Neural cell (in vitro differentiated cells): ENCODE data around the gene CDKL1. TPM values are rescaled to one million over a fixed set of nuclear protein-coding genes. Genes with fewer than 3 reads are reported as not detected.

Source experiments
- H2AFZ ChIP-seq: fragments of 200-600, 300-800 bp; sonication (generic), shearing (Covaris generic); 2 replicates; pipeline ENCODE4 v1.6.0; 2014; ENCODE audit warnings: low read depth, mild to moderate bottlenecking, antibody characterized with exemption, low read length, moderate library complexity
- H3F3A ChIP-seq: fragments of 200-600 bp; shearing (Covaris generic); 2 replicates; pipeline ENCODE4 v1.6.1; 2016; ENCODE audit warnings: mild to moderate bottlenecking, moderate library complexity, mixed read lengths, antibody characterized with exemption, low read length; ENCODE audit not compliant: insufficient read depth, poor library complexity, severe bottlenecking
- H3K27ac ChIP-seq: fragments of 200-600, 300-800 bp; sonication (generic), shearing (Covaris generic); 2 replicates; pipeline ENCODE4 v1.5.1; 2014; ENCODE audit warnings: mild to moderate bottlenecking, low read length, moderate library complexity
- H3K27me3 ChIP-seq: fragments of 300-800, 200-600 bp; sonication (generic), shearing (Covaris generic); 2 replicates; pipeline ENCODE4 v1.6.0; 2014; ENCODE audit warnings: mild to moderate bottlenecking, low read depth, low read length, moderate library complexity; ENCODE audit not compliant: insufficient read depth
- H3K36me3 ChIP-seq: fragments of 300-800, 200-600 bp; sonication (generic), shearing (Covaris generic); 2 replicates; pipeline ENCODE4 v1.5.1; 2014; ENCODE audit warnings: mild to moderate bottlenecking, antibody characterized with exemption, low read length, moderate library complexity; ENCODE audit not compliant: insufficient read depth
- H3K4me2 ChIP-seq: fragments of 300-800, 200-600 bp; sonication (generic), shearing (Covaris generic); 2 replicates; pipeline ENCODE4 v1.6.0; 2014; ENCODE audit warnings: mild to moderate bottlenecking, low read length
- H3K4me3 ChIP-seq: fragments of 300-800, 200-600 bp; sonication (generic), shearing (Covaris generic); 2 replicates; pipeline ENCODE4 v1.5.1; 2014; ENCODE audit warnings: mild to moderate bottlenecking, low read length, moderate library complexity
- H3K79me2 ChIP-seq: fragments of 200-600 bp; shearing (Covaris generic); replicated peaks from 2 replicates; pipeline ENCODE4 v1.6.0; 2014; ENCODE audit warnings: mild to moderate bottlenecking, low read length, moderate library complexity; ENCODE audit not compliant: insufficient read depth
- H3K9ac ChIP-seq: fragments of 300-800, 200-600 bp; sonication (generic), shearing (Covaris generic); 2 replicates; pipeline ENCODE4 v1.6.1; 2016; ENCODE audit warnings: mild to moderate bottlenecking, low read length, mixed read lengths
- H3K9me2 ChIP-seq: fragments of 200-600 bp; shearing (Covaris generic); 2 replicates; pipeline ENCODE4 v1.6.1; 2016; ENCODE audit warnings: mild to moderate bottlenecking, low read length, mixed read lengths; ENCODE audit not compliant: insufficient read depth
- H3K9me3 ChIP-seq: fragments of 200-600, 300-800 bp; sonication (generic), shearing (Covaris generic); 2 replicates; pipeline ENCODE4 v1.6.1; 2016; ENCODE audit warnings: mild to moderate bottlenecking, mixed run types, low read length, moderate library complexity, mixed read lengths
- H4K20me1 ChIP-seq: fragments of 200-600 bp; shearing (Covaris generic); 2 replicates; pipeline ENCODE4 v1.6.1; 2016; ENCODE audit warnings: mild to moderate bottlenecking, mixed run types; ENCODE audit not compliant: insufficient read depth
- EP300 ChIP-seq: fragments of 450-650 bp; conservative IDR thresholded peaks from 2 replicates; pipeline ENCODE4 v1.6.1; 2014; ENCODE audit warnings: antibody characterized with exemption, mild to moderate bottlenecking, moderate library complexity; ENCODE audit not compliant: poor library complexity, severe bottlenecking
- EZH2 ChIP-seq: fragments of 200-600, 300-800 bp; shearing (Covaris generic), sonication (generic); IDR thresholded peaks from 2 replicates; pipeline ENCODE4 v1.6.1; 2014; ENCODE audit warnings: antibody characterized with exemption, low read length, borderline replicate concordance, mild to moderate bottlenecking; ENCODE audit not compliant: insufficient read depth, poor library complexity, severe bottlenecking
- MXI1 ChIP-seq: fragments of 450-650 bp; conservative IDR thresholded peaks from 2 replicates; pipeline ENCODE4 v1.6.1; 2014; ENCODE audit warnings: antibody characterized with exemption, mild to moderate bottlenecking; ENCODE audit not compliant: poor library complexity, severe bottlenecking
- POLR2AphosphoS5 ChIP-seq: IDR thresholded peaks from 2 replicates; pipeline ENCODE4 v1.6.1; 2012
- RAD21 ChIP-seq: fragments of 450-650 bp; conservative IDR thresholded peaks from 2 replicates; pipeline ENCODE4 v1.6.1; 2014; ENCODE audit warnings: antibody characterized with exemption, mild to moderate bottlenecking, moderate library complexity
- SMC3 ChIP-seq: fragments of 450-650 bp; conservative IDR thresholded peaks from 2 replicates; pipeline ENCODE4 v1.6.1; 2014; ENCODE audit warnings: antibody characterized with exemption, mild to moderate bottlenecking, moderate library complexity; ENCODE audit not compliant: poor library complexity
- TAF1 ChIP-seq: IDR thresholded peaks from 2 replicates; pipeline ENCODE4 v1.6.1; 2012; ENCODE audit warnings: low read depth
- polyA plus RNA-seq: library from polyadenylated mRNA; depleted of rRNA; stranded (reverse); fragments of >200 nt; gene quantifications from 2 replicates; pipeline ENCODE4 v1.2.3, GENCODE V29; 2014
- TF ChIP-seq, protein P1 (sequence below): fragments of 450-650 bp; IDR thresholded peaks from 2 replicates; pipeline ENCODE4 v1.5.1; 2014; ENCODE audit warnings: antibody characterized with exemption, mild to moderate bottlenecking, moderate library complexity; ENCODE audit not compliant: poor library complexity, severe bottlenecking
- TF ChIP-seq, protein P2 (sequence below): IDR thresholded peaks from 2 replicates; pipeline ENCODE4 v1.6.1; 2012; ENCODE audit warnings: borderline replicate concordance

The CDKL1 gene
- polyA plus RNA-seq, 1 donor from 2014 or later, result 3.1 TPM

DNA sequence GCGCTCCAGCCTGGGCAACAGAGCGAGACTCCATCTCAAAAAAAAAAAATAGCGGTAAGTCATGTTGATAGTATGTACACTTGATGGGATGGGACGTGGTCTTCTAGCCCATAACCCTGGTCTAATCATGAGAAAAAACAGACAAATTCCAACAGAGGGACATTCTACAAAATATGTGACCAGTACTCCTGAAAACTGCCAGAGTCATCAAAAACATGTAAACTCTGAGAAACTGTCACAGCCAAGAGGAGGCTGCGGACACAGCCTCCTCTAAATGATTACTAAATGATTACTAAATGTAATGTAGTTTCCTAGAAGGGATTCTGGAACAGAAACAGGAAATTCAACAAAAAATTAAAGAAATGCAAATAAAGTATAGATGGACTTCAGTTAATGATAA is 20.9 kb downstream of the CDKL1 start:
- Histone ChIP-seq H3K36me3 (no peaks in the 10 kb centered on the region), H3K27ac (no peak overlapping the region), H3K27me3 (no peaks in the 10 kb centered on the region), H4K20me1 (no peaks in the 10 kb centered on the region), H2AFZ (no peak overlapping the region), H3K4me3 (no peak overlapping the region), H3K9ac (no peak overlapping the region), H3K9me3 (no peaks in the 10 kb centered on the region), H3K79me2 (no peaks in the 10 kb centered on the region), H3K9me2 (no peaks in the 10 kb centered on the region), H3F3A (no peaks in the 10 kb centered on the region), H3K4me2 (no peak overlapping the region)
- TF ChIP-seq EP300 (no peak), EZH2 (no peak), RAD21 (no peak), POLR2AphosphoS5 (no peak), SMC3 (no peak), TAF1 (no peak)
- TF ChIP-seq, protein P1, sequence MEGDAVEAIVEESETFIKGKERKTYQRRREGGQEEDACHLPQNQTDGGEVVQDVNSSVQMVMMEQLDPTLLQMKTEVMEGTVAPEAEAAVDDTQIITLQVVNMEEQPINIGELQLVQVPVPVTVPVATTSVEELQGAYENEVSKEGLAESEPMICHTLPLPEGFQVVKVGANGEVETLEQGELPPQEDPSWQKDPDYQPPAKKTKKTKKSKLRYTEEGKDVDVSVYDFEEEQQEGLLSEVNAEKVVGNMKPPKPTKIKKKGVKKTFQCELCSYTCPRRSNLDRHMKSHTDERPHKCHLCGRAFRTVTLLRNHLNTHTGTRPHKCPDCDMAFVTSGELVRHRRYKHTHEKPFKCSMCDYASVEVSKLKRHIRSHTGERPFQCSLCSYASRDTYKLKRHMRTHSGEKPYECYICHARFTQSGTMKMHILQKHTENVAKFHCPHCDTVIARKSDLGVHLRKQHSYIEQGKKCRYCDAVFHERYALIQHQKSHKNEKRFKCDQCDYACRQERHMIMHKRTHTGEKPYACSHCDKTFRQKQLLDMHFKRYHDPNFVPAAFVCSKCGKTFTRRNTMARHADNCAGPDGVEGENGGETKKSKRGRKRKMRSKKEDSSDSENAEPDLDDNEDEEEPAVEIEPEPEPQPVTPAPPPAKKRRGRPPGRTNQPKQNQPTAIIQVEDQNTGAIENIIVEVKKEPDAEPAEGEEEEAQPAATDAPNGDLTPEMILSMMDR, result no peak
- TF ChIP-seq, protein P2, sequence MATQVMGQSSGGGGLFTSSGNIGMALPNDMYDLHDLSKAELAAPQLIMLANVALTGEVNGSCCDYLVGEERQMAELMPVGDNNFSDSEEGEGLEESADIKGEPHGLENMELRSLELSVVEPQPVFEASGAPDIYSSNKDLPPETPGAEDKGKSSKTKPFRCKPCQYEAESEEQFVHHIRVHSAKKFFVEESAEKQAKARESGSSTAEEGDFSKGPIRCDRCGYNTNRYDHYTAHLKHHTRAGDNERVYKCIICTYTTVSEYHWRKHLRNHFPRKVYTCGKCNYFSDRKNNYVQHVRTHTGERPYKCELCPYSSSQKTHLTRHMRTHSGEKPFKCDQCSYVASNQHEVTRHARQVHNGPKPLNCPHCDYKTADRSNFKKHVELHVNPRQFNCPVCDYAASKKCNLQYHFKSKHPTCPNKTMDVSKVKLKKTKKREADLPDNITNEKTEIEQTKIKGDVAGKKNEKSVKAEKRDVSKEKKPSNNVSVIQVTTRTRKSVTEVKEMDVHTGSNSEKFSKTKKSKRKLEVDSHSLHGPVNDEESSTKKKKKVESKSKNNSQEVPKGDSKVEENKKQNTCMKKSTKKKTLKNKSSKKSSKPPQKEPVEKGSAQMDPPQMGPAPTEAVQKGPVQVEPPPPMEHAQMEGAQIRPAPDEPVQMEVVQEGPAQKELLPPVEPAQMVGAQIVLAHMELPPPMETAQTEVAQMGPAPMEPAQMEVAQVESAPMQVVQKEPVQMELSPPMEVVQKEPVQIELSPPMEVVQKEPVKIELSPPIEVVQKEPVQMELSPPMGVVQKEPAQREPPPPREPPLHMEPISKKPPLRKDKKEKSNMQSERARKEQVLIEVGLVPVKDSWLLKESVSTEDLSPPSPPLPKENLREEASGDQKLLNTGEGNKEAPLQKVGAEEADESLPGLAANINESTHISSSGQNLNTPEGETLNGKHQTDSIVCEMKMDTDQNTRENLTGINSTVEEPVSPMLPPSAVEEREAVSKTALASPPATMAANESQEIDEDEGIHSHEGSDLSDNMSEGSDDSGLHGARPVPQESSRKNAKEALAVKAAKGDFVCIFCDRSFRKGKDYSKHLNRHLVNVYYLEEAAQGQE, result no peak

DNA sequence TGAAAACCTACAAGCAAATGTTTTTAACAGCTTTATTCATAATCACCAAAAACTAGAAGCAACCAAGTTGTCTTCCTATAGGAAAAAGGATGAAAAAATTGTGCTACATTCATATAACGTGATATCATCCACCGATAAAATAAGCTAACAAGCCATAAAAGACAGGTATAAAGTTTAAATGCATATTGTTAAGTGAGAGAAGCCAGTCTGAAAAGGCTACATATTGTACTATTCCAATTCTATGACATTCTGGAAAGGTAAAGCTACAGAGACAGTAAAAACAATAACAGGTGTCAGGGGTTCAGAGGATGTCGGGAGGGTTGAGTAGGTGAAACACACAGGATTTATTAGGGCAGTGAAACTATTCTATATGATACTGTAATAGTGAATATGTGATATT is 22.7 kb downstream of the CDKL1 start:
- no peak overlapping the region for H3K9ac ChIP-seq
- no peaks in the 10 kb centered on the region for H3K9me3 ChIP-seq
- H3F3A ChIP-seq, result no peaks in the 10 kb centered on the region
- H3K27ac ChIP-seq, result no peak overlapping the region
- H3K36me3 ChIP-seq, result no peaks in the 10 kb centered on the region
- H4K20me1 ChIP-seq, result no peaks in the 10 kb centered on the region
- no peak for TF ChIP-seq SMC3
- no peak for TF ChIP-seq EZH2
- TF ChIP-seq EP300, result no peak
- TF ChIP-seq MXI1, result no peak
- TF ChIP-seq, protein P2, result no peak
- no peak for TF ChIP-seq TAF1
- TF ChIP-seq, protein P1, result no peak
- no peak for TF ChIP-seq RAD21
- TF ChIP-seq POLR2AphosphoS5, result no peak
- no peak overlapping the region for H3K4me2 ChIP-seq
- H3K4me3 ChIP-seq, result no peak overlapping the region
- H2AFZ ChIP-seq, result no peak overlapping the region
- no peaks in the 10 kb centered on the region for H3K27me3 ChIP-seq
- H3K9me2 ChIP-seq, result no peaks in the 10 kb centered on the region
- H3K79me2 ChIP-seq, result no peaks in the 10 kb centered on the region
